ENCODE measurements around the gene GPATCH4.
"Not testable (repeated sequence)": the region's sequence is repeated elsewhere in the genome, so short reads cannot be mapped to it uniquely, and the experiment has no call there.

Gene GPATCH4

GRCh38 chr1:156625436-156626078, 24.3 kb upstream of the GPATCH4 start:
- DNase-seq, result peak; percentile 56 to 62

DNA sequence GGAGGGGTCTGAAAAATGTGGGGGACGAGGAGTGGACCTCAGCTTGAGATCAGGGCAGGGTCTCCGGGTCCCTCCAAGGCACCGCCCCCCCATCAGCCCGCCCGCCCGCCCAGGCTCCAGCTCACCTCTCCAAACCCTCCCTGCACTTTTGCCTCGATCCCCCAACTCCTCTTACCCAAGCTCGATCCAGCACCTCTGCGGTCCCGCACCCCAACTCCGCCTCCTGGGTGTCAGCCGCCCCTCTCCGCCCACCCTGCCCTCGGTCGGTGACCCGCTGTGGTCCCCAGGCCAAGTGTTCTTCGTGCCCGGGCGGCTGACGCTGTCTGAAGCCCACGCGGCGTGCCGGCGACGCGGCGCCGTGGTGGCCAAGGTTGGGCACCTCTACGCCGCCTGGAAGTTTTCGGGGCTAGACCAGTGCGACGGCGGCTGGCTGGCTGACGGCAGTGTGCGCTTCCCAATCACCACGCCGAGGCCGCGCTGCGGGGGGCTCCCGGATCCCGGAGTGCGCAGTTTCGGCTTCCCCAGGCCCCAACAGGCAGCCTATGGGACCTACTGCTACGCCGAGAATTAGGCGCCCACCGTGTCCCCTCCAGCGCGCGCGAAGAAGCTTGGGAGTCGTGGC, 23.6 kb upstream of the GPATCH4 start:
- DNase-seq, result no peak

- peak; percentile 31 to 37 for DNase-seq
These were observed 22.9 kb upstream of the GPATCH4 start for GRCh38 chr1:156623946-156624813.

DNA sequence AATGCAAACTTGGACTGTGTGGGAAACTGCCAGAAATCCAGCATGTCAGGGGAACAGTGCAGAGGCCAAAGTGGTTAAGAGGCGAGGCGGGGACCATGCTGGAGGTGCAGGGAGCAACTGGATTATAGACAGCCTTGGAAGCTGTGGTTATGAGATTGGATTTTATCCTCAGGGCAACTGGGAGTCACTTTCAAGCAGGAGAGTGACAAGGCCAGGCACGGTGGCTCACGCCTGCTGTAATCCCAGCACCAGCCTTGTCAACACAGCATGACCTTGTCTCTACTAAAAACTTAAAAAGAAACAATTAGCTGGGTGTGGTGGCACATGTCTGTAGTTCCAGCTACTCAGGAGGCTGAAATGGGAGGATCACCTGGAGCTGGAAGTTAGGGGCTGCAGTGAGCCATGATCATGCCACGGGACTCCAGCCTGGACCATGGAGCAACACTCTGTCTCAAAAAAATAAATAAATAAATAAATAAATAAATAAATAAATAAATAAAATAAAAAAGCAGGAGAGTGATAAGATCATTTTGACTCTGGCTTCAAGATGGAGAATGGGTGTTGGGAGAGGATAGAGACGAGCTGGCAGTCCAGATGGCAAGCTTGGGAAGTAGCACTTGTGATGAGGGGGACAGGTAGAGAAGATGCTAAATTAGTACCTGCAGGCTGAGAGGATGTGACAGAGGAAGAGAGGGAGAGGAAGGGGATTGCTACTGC, 21.5 kb upstream of the GPATCH4 start:
- no peak for DNase-seq

DNA sequence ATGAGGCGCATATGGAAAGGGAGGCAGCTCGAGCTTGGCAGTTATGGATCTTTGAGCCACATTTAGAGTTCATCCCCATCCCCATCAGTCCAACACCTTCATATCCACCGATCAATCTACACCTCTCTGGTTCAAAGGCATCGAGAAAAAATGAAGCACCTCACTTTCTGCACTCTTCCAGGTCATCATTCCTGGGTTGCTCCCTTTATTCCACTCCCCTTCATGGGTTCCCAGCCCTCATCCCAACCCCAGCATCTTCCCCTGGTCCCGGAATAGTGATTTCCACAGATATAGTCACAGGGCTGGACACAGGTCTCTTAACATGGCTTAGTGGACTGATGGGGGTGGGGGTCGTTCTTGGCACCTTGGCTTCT, 18.3 kb upstream of the GPATCH4 start:
- DNase-seq, result no peak

GRCh38 chr1:156618853-156619581, 17.7 kb upstream of the GPATCH4 start, which contains the start of gene HAPLN2:
Gene HAPLN2, plus strand, starts transcription at chr1:156619415. Its CDS starts 4,076 bp downstream, at chr1:156623491.
- no peak for DNase-seq

DNA sequence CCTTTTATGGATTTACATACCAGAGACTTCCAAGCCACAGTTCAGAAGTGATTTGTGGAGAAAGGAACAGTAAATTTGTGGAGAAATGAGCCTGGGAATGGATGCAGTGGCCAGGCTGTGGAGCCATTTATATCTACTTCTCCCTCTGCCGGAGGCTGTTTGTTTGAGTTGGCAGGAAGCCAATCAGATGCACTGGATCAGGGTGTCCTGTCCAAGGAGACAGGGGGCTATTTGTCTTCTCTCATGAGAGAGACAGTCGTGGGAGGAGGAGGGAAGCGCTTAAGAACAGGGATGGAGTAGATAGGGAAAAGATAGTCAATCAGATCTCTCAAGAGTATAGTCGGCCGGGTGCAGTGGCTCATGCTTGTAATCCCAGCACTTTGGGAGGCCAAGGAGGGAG, 15.2 kb upstream of the GPATCH4 start:
- DNase-seq, result no peak

DNA sequence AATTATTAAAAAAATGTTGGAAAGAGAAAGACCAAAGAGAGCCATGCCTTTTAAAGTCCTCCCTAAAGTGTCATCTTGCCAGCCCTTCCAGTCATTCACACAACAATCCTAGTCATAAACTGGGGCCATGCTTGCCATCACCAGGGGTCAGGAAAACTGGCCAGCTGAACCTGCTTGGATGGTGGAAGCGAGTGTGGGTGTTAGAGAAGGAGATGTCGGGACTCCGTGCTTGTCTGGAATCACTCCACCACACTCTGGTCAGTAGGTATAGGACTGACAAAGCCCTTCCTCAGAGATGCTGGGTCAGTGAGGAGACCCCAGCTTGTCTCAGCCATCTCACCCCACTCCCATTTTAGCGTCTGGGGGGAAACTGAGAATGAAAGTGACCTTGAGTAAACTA, 14.7 kb upstream of the GPATCH4 start:
- no peak for DNase-seq

- DNase-seq, result no peak
These were observed 11.4 kb upstream of the GPATCH4 start for GRCh38 chr1:156612666-156613065.

GRCh38 chr1:156610072-156610471, 8.8 kb upstream of the GPATCH4 start:
- DNase-seq, result not testable (repeated sequence)

GRCh38 chr1:156608981-156609380, 7.7 kb upstream of the GPATCH4 start:
- DNase-seq, result peak; percentile 59 to 66

DNA sequence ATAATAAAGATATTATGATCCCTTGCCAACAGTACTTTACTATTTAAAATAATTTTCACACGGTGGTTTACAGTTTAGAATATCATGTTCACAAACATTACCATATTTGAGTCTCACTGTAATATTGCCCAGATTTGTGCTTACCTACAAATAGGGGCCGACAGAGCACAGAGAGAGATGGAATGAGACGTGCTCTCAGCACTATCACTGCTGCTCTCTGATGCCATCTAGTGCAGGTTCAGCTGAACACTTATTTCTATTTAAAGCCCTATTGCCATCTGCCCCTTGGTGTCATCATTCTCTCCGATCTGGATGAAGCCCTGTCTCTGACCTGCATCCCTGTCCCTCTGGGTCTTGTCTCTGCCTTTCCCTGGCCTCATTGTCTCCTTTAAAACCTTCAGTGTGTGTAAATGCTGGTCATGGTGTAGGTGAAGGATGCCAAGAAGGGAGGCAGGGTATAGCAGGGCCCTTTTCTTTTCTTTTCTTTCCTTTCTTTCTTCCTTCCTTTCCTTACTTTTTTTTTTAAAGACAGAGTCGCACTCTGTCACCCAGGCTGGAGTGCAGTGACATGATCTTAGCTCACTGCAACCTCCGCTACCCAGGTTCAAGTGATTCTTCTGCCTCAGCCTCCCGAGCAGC, 6.9 kb upstream of the GPATCH4 start:
- peak; percentile 76 to 79 for DNase-seq

- peak in 1 of 2 donors; percentile 43 for DNase-seq
These were observed 6.1 kb upstream of the GPATCH4 start for GRCh38 chr1:156607344-156607743.

- DNase-seq, result peak in 1 of 2 donors; percentile 36
These were observed 1.3 kb upstream of the GPATCH4 start for GRCh38 chr1:156602557-156602993.

DNA sequence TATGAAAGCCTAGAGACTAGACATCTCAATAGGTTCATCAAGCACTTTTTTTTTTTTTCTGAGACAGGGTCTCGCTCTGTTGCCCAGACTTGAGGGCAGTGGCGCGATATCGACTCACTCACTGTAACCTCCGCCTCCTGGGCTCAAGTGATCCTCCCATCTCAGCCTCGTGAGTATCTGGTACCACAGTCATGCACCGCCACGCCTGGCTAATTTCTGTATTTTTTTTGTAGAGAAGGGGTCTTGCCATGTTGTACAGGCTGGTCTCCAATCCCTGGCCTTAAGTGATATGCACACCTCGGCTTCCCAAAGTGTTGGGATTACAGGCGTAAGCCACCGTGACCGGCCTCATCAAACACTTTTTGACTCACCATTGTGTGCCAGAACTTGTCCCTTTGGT, 613 bp upstream of the GPATCH4 start:
- no peak for DNase-seq

GRCh38 chr1:156600733-156601121, 552 bp downstream of the GPATCH4 start:
- DNase-seq, result no peak

- peak in 1 of 2 donors; percentile 42 for DNase-seq
These were observed 1.5 kb downstream of the GPATCH4 start for GRCh38 chr1:156599811-156600210.

DNA sequence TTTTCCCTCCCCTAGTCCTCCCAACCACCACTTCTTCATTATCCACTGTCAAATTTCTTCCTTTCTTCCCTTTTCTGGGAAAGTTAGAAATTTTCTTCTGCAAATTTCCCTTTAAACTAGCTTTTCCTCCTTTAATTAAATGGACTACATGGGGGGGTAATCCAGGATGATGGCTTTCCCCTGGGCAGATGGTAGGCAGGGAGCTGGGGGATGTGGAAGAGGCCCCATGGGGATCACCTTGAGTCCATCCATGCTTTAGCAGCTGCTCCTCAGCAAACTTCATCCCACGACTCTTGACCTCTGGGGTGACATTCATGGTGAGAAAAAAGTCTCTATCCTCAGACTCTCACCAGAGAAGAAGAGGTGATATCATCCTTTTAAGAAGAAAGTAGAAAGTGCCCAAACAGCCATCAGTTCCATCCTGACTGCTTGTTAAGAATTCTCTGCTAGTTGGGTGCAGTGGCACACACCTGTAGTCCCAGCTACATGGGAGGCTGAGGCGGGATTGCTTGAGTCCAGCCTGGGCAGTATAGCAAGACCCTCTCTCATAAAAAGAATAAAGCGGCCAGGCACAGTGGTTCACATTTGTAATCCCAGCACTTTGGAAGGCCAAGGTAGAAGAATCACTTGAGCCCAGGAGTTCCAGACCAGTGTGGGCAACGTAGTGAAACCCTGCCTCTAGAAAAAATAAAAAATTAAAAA, 2.4 kb downstream of the GPATCH4 start:
- DNase-seq, result no peak

DNA sequence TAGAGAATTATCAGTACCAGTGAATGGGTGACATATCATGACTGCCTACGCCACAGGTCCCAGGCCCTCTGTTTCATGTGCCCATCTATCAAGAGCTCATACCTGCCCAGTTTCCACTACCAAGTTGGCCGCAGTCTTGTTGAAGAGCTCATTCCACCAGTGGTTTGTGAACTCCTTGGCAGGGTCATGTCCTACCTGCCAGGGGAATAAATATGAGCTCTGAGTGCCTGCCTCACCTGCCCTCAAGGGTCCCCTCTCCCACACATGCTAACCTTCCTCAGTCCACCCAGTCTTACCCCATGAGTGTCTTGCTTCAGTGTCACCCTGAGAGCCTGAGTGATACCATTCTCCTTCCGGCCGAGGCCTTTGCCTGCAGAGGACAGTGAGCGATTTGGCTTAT, 3.2 kb downstream of the GPATCH4 start:
- DNase-seq, result no peak

DNA sequence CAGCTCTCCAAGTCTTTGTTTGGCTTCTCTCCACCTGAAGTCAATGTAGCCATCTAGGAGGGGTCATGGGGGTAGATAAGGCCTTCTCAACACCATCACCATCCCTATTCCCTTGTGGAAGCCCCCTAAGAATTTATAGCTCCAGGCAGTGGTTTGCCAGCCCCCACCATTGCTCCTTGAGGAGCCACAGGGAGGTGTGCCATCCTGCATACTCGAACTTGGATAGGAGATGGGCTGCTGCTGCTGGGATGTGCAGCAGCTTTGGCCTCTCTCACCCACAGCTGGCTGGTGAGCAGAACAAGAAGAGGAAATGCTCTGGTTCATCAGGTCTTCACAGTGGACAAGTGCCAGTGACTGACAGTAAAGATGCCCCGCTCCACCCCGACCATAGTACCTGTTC, 4.9 kb downstream of the GPATCH4 start:
- no peak for DNase-seq

GRCh38 chr1:156595016-156595415, 6.3 kb downstream of the GPATCH4 start:
- DNase-seq, result no peak
